H1 (cell line): ENCODE data around the gene VAV2. TPM values are rescaled to one million over a fixed set of nuclear protein-coding genes. Genes with fewer than 3 reads are reported as not detected.

Source experiments
- CTCF ChIA-PET: fragments of 300-600 bp; sonication (Branson Sonifier 250); formaldehyde crosslinking; loops from one replicate; lab custom pipeline; 2021; ENCODE audit not compliant: partially characterized antibody; lab: Charles Lee
- POLR2A ChIA-PET: fragments of 300-600 bp; sonication (Branson Sonifier 250); formaldehyde crosslinking; loops from one replicate; lab custom pipeline; 2021; ENCODE audit warnings: inconsistent platforms; ENCODE audit not compliant: partially characterized antibody; lab: Charles Lee
- DNase-seq, 2 experiments: peaks; one replicate each; pipeline versions ENCODE4 v3.0.0 to v3.0.0-alpha.2; 2010 to 2022; ENCODE audit warnings: low spot score in 2 of 2, low read depth in 1 of 2, mixed read lengths in 1 of 2
- FAIRE-seq: peaks from 2 replicates; lab custom pipeline; 2011; peaks lifted over from hg19 to GRCh38; lab: Jason Lieb, UNC
- H2AFZ ChIP-seq: 2 replicates; pipeline ENCODE4 v1.8.1; 2012; ENCODE audit warnings: low read length, inconsistent platforms
- H2AK5ac ChIP-seq: 2 replicates; pipeline ENCODE4 v1.6.1; 2013; ENCODE audit warnings: low read depth, low read length
- H2BK120ac ChIP-seq: replicated peaks from 2 replicates; pipeline ENCODE3; 2013; ENCODE audit warnings: low read depth, low read length, inconsistent platforms
- H2BK12ac ChIP-seq: 2 replicates; pipeline ENCODE4 v1.6.1; 2013; ENCODE audit warnings: low read depth, low read length
- H2BK15ac ChIP-seq: 2 replicates; pipeline ENCODE4 v1.6.1; 2013; ENCODE audit warnings: low read length
- H2BK20ac ChIP-seq: 2 replicates; pipeline ENCODE4 v1.6.1; 2013; ENCODE audit warnings: low read length
- H2BK5ac ChIP-seq: 2 replicates; pipeline ENCODE4 v1.6.1; 2013; ENCODE audit warnings: low read depth, low read length
- H3K14ac ChIP-seq: 2 replicates; pipeline ENCODE4 v1.6.1; 2013; ENCODE audit warnings: inconsistent platforms; ENCODE audit not compliant: insufficient read length
- H3K18ac ChIP-seq: 2 replicates; pipeline ENCODE4 v1.6.1; 2013; ENCODE audit warnings: low read length; ENCODE audit errors: extremely low read depth
- H3K23ac ChIP-seq: 2 replicates; pipeline ENCODE4 v1.6.1; 2013; ENCODE audit warnings: inconsistent platforms; ENCODE audit not compliant: insufficient read length
- H3K23me2 ChIP-seq: 2 replicates; pipeline ENCODE4 v1.6.1; 2013; ENCODE audit warnings: low read depth, low read length
- H3K27ac ChIP-seq: 2 replicates; pipeline ENCODE4 v1.6.1; 2011; ENCODE audit warnings: low read depth, low read length, inconsistent platforms
- H3K27me3 ChIP-seq, 4 experiments: replicated peaks in 1 of 4; 1 replicate in 1 of 4; 2 replicates in 3 of 4; pipeline versions ENCODE4 v1.6.1 to v1.8.1; 2011 to 2013; ENCODE audit warnings: low read length in 3 of 4, mild to moderate bottlenecking in 3 of 4, inconsistent platforms in 2 of 4, mixed read lengths in 2 of 4, moderate library complexity in 1 of 4; ENCODE audit not compliant: control insufficient read depth in 3 of 4, insufficient read depth in 3 of 4; ENCODE audit errors: extremely low read depth in 1 of 4
- H3K36me3 ChIP-seq, 4 experiments: 2 replicates each; pipeline versions ENCODE4 v1.6.1 to v1.8.1; 2011 to 2013; ENCODE audit warnings: mild to moderate bottlenecking in 4 of 4, low read length in 3 of 4, moderate library complexity in 2 of 4, control low read depth in 1 of 4, inconsistent platforms in 1 of 4; ENCODE audit not compliant: insufficient read depth in 4 of 4, control insufficient read depth in 2 of 4
- H3K4ac ChIP-seq: replicated peaks from 2 replicates; pipeline ENCODE3; 2013; ENCODE audit warnings: low read length, low read depth, mixed read lengths, inconsistent platforms; ENCODE audit not compliant: insufficient read length
- H3K4me1 ChIP-seq, 4 experiments: replicated peaks in 1 of 4; 1 replicate in 1 of 4; 2 replicates in 3 of 4; pipeline versions ENCODE4 v1.6.1 to v1.8.1; 2011 to 2013; ENCODE audit warnings: low read length in 3 of 4, inconsistent platforms in 2 of 4, mixed read lengths in 1 of 4; ENCODE audit not compliant: insufficient read depth in 4 of 4, control insufficient read depth in 3 of 4
- H3K4me2 ChIP-seq, 2 experiments: 2 replicates each; pipeline versions ENCODE4 v1.6.1 to v1.8.1; 2011 to 2013; ENCODE audit warnings: low read depth in 2 of 2, low read length in 2 of 2, control low read depth in 1 of 2, inconsistent platforms in 1 of 2, mild to moderate bottlenecking in 1 of 2; ENCODE audit not compliant: insufficient read depth in 1 of 2
- H3K4me3 ChIP-seq, 4 experiments: fragments of 200-600, 300-600 bp in 1 of 4; sonication (generic), shearing (Covaris generic), sonication (Bioruptor Twin) in 1 of 4; 2 replicates each; pipeline versions ENCODE4 v1.5.1 to v1.8.1; 2011 to 2016; ENCODE audit warnings: low read length in 4 of 4, low read depth in 3 of 4, control low read depth in 2 of 4, inconsistent platforms in 2 of 4, mild to moderate bottlenecking in 2 of 4, mixed read lengths in 1 of 4, moderate library complexity in 1 of 4; ENCODE audit not compliant: insufficient read depth in 2 of 4; ENCODE audit errors: extremely low read depth in 1 of 4
- H3K56ac ChIP-seq: replicated peaks from 2 replicates; pipeline ENCODE3; 2013; ENCODE audit warnings: low read depth, mild to moderate bottlenecking, mixed read lengths, low read length, inconsistent platforms; ENCODE audit not compliant: insufficient read length
- H3K79me1 ChIP-seq: 2 replicates; pipeline ENCODE4 v1.6.1; 2013; ENCODE audit warnings: low read depth, low read length, control low read depth
- H3K79me2 ChIP-seq, 2 experiments: 2 replicates each; pipeline versions ENCODE4 v1.6.1 to v1.8.1; 2012 to 2013; ENCODE audit warnings: low read length in 2 of 2, mild to moderate bottlenecking in 2 of 2, inconsistent platforms in 1 of 2; ENCODE audit not compliant: insufficient read depth in 2 of 2, control insufficient read depth in 1 of 2
- H3K9ac ChIP-seq, 4 experiments: replicated peaks in 1 of 4; 1 replicate in 1 of 4; 2 replicates in 3 of 4; pipeline versions ENCODE4 v1.6.1 to v1.8.1; 2011 to 2013; ENCODE audit warnings: low read depth in 3 of 4, low read length in 3 of 4, control low read depth in 2 of 4, mild to moderate bottlenecking in 2 of 4, moderate library complexity in 2 of 4, inconsistent platforms in 1 of 4; ENCODE audit errors: extremely low read depth in 1 of 4
- H3K9me3 ChIP-seq, 2 experiments: 2 replicates each; pipeline versions ENCODE4 v1.6.1 to v1.8.1; 2012 to 2013; ENCODE audit warnings: mild to moderate bottlenecking in 2 of 2, moderate library complexity in 2 of 2, control low read depth in 1 of 2, inconsistent platforms in 1 of 2, low read depth in 1 of 2, low read length in 1 of 2, mixed read lengths in 1 of 2; ENCODE audit not compliant: insufficient read depth in 2 of 2
- H4K20me1 ChIP-seq, 2 experiments: replicated peaks in 1 of 2; 2 replicates each; pipeline versions ENCODE3 to v1.8.1; 2011 to 2013; ENCODE audit warnings: inconsistent platforms in 2 of 2, low read length in 2 of 2, mild to moderate bottlenecking in 1 of 2; ENCODE audit not compliant: insufficient read depth in 2 of 2, control insufficient read depth in 1 of 2
- H4K5ac ChIP-seq: 2 replicates; pipeline ENCODE4 v1.6.1; 2013; ENCODE audit warnings: low read length, low read depth, mixed read lengths, inconsistent platforms; ENCODE audit not compliant: insufficient read length
- H4K8ac ChIP-seq: 2 replicates; pipeline ENCODE4 v1.8.0; 2013; ENCODE audit warnings: mild to moderate bottlenecking, moderate library complexity, low read length, inconsistent platforms; ENCODE audit not compliant: insufficient read depth; ENCODE audit errors: extremely low read depth
- H4K91ac ChIP-seq: replicated peaks from 2 replicates; pipeline ENCODE3; 2013; ENCODE audit warnings: low read length, mixed read lengths, inconsistent platforms; ENCODE audit not compliant: insufficient read length
- BRCA1 ChIP-seq: IDR thresholded peaks from 2 replicates; pipeline ENCODE4 v1.6.1; 2012; ENCODE audit warnings: low read depth, low read length, improper control_type of control experiment
- CHD1 ChIP-seq: IDR thresholded peaks from 2 replicates; pipeline ENCODE4 v1.6.1; 2012; ENCODE audit warnings: low read depth, low read length, improper control_type of control experiment
- EGR1 ChIP-seq: IDR thresholded peaks from 2 replicates; pipeline ENCODE4 v1.6.1; 2011; ENCODE audit warnings: low read depth, low read length, borderline replicate concordance
- GABPA ChIP-seq: IDR thresholded peaks from 2 replicates; pipeline ENCODE4 v1.6.1; 2011; ENCODE audit warnings: mild to moderate bottlenecking, low read length, moderate library complexity, borderline replicate concordance; ENCODE audit not compliant: insufficient read depth
- KDM5A ChIP-seq: fragments of 200-600 bp; IDR thresholded peaks from 2 replicates; pipeline ENCODE4 v1.7.1; 2012; ENCODE audit warnings: mild to moderate bottlenecking, low read length, inconsistent platforms, mixed read lengths
- PHF8 ChIP-seq: fragments of 200-600 bp; sonication (generic); conservative IDR thresholded peaks from 2 replicates; pipeline ENCODE4 v1.7.1; 2012; ENCODE audit warnings: low read depth, mild to moderate bottlenecking, inconsistent platforms, low read length, moderate library complexity
- POLR2AphosphoS5 ChIP-seq: IDR thresholded peaks from 2 replicates; pipeline ENCODE4 v1.6.1; 2011; ENCODE audit warnings: low read depth, low read length
- POU5F1 ChIP-seq: IDR thresholded peaks from 2 replicates; pipeline ENCODE4 v1.6.1; 2011; ENCODE audit warnings: low read depth, mild to moderate bottlenecking, low read length, moderate library complexity
- RXRA ChIP-seq: IDR thresholded peaks from 2 replicates; pipeline ENCODE4 v1.6.1; 2011; ENCODE audit warnings: low read depth, mild to moderate bottlenecking, low read length, moderate library complexity; ENCODE audit not compliant: insufficient read depth
- SAP30 ChIP-seq: fragments of 300-600 bp; sonication (generic); IDR thresholded peaks from 2 replicates; pipeline ENCODE4 v1.7.1; 2012; ENCODE audit warnings: low read length, moderate library complexity, mild to moderate bottlenecking, inconsistent platforms; ENCODE audit not compliant: insufficient read depth, insufficient replicate concordance
- SIX5 ChIP-seq: IDR thresholded peaks from 2 replicates; pipeline ENCODE4 v1.6.1; 2011; ENCODE audit warnings: mild to moderate bottlenecking, low read depth, low read length
- SP4 ChIP-seq: IDR thresholded peaks from 2 replicates; pipeline ENCODE4 v1.6.1; 2012; ENCODE audit warnings: low read length, inconsistent platforms
- SUZ12 ChIP-seq: fragments of 200-600 bp; sonication (generic); IDR thresholded peaks from 2 replicates; pipeline ENCODE4 v1.6.1; 2012; ENCODE audit warnings: mild to moderate bottlenecking, inconsistent platforms, low read length, moderate library complexity, mixed read lengths
- TEAD4 ChIP-seq: IDR thresholded peaks from 2 replicates; pipeline ENCODE4 v1.6.1; 2012; ENCODE audit warnings: low read depth, low read length, inconsistent platforms, mixed read lengths
- WGBS, 2 experiments: shearing (Covaris generic) in 1 of 2; methylation state at CpG; one replicate each; pipeline versions ENCODE4 v1.1.6 to v1.1.7; 2013 to 2015; ENCODE audit warnings: low lambda C conversion rate in 2 of 2, mixed read lengths in 2 of 2, inconsistent platforms in 1 of 2, low coverage in 1 of 2, missing lambda C conversion rate in 1 of 2; ENCODE audit not compliant: insufficient replicate concordance in 2 of 2, insufficient coverage in 1 of 2, insufficient read length in 1 of 2; ENCODE audit errors: extremely low coverage in 1 of 2, missing lambda C conversion rate in 1 of 2; 5-methylcytosine and 5-hydroxymethylcytosine counted together
- polyA plus RNA-seq, 7 experiments: library from polyadenylated mRNA; depleted of rRNA in 3 of 7; stranded (reverse) in 5 of 7; unstranded in 2 of 7; fragments of >200 nt in 5 of 7; fragments of 200-250 nt in 2 of 7; gene quantifications; 1 replicate in 5 of 7; 2 replicates in 1 of 7; 4 replicates in 1 of 7; pipeline versions ENCODE4 v1.2.1 to v1.2.3, GENCODE V29; 2011 to 2013; ENCODE audit warnings: missing spikeins in 2 of 7, mixed read lengths in 2 of 7
- total RNA-seq: library from RNA; stranded (reverse); fragmentation: NEBNext Ultra II Directional; extraction: Animal tissue kit (Norgen Biotek cat#: 25700); gene quantifications from 2 replicates; pipeline ENCODE4 v1.2.1, GENCODE V29; 2021
- TF ChIP-seq, protein P1 (sequence below): IDR thresholded peaks from 2 replicates; pipeline ENCODE4 v1.6.1; 2011; ENCODE audit warnings: low read depth, mild to moderate bottlenecking, low read length; ENCODE audit not compliant: insufficient read depth

Gene VAV2
- total and polyA plus RNA-seq, 2 of the 8 experiments (the other 6 are each of a cell fraction or from before 2014, with no cell fraction given), result 13.6 to 37.6 TPM

DNA sequence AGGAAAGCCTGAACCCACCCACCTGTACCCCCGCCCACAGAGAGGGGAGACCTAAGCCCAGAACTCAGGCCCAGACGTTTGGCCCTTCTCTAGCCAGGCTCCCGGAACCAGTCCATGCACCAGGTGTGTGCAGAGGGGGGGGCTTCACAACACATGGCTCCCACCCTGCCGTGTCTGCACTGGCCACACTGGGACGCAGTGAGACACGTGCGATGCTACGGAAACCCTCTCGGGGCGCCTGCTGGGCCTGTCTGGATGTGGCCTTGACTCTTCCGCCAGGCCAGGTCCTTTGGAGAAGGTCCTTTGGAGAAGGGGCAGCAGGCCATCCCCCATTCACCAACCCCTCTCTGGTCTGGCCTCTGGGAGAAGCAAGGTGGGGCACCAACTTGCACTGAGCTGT is 195.6 kb downstream of the VAV2 start:
- Histone ChIP-seq H3K27me3 (no peaks in the 10 kb centered on the region), H3K27ac (no peak overlapping the region), H3K79me1 (no peaks in the 10 kb centered on the region), H3K79me2 (no peaks in the 10 kb centered on the region), H3K36me3 (peaks cover 0 to 5% (median 0%) of the 10 kb centered on the region in 4 experiments; a peak in 2 of 8 replicates), H3K18ac (no peak overlapping the region), H3K4me3 (no peak overlapping the region), H4K20me1 (peaks cover 0 to 11% of the 10 kb centered on the region in 2 experiments), H3K9me3 (no peaks in the 10 kb centered on the region), H3K4me2 (no peak overlapping the region), H3K4me1 (peaks cover 0 to 8% (median 2%) of the 10 kb centered on the region in 4 experiments; a peak in 4 of 7 replicates), H3K4ac (no peak overlapping the region), H2BK20ac (no peak overlapping the region), H2BK12ac (no peak overlapping the region), H2BK120ac (no peak overlapping the region), H3K9ac (no peak overlapping the region), H3K56ac (no peak overlapping the region), H3K14ac (no peak overlapping the region), H4K5ac (no peak overlapping the region), H3K23me2 (peaks cover 3% of the 10 kb centered on the region; the same call in 1 of the 2 replicates), H4K8ac (no peak overlapping the region), H2AFZ (no peak overlapping the region), H2BK15ac (no peak overlapping the region), H3K23ac (no peak overlapping the region), H4K91ac (no peak overlapping the region), H2BK5ac (no peak overlapping the region), H2AK5ac (no peak overlapping the region)
- DNase-seq (no peak), FAIRE-seq (no peak)
- ChIA-PET CTCF (interaction anchor here (1.0 to 5.7 kb wide), 6 partner anchors 9 to 198 kb away, joined by 3 to 42 read pairs (median 6); no protein-coding TSS in a partner anchor), POLR2A (no interaction called here)
- 89% methylated on average over 11 of the region's 11 CpGs; no CpG with 5 or more reads in 1 of the 2 experiments for WGBS, 2 experiments
- no peak for TF ChIP-seq SAP30
- TF ChIP-seq GABPA, result no peak
- TF ChIP-seq KDM5A, result no peak
- no peak for TF ChIP-seq CHD1
- TF ChIP-seq SP4, result no peak
- TF ChIP-seq PHF8, result no peak
- no peak for TF ChIP-seq BRCA1
- TF ChIP-seq SIX5, result no peak
- TF ChIP-seq, protein P1, sequence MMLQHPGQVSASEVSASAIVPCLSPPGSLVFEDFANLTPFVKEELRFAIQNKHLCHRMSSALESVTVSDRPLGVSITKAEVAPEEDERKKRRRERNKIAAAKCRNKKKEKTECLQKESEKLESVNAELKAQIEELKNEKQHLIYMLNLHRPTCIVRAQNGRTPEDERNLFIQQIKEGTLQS, result no peak
- TF ChIP-seq POU5F1, result no peak
- no peak for TF ChIP-seq TEAD4
- no peak for TF ChIP-seq RXRA
- TF ChIP-seq EGR1, result no peak
- no peak for TF ChIP-seq SUZ12
- TF ChIP-seq POLR2AphosphoS5, result no peak
